Transverse colon (tissue), 3 donors: Measurements from ENCODE around the gene MICU2.

Source experiments
- CTCF ChIP-seq, 5 experiments: fragments of 200-600 bp in 3 of 5; fragments of 450-650 bp in 2 of 5; sonication (generic) in 3 of 5; IDR thresholded peaks; 1 replicate in 2 of 5; 2 replicates in 3 of 5; pipeline ENCODE4 v1.5.1; 2016 to 2017; ENCODE audit warnings: antibody characterized with exemption in 5 of 5, inconsistent platforms in 3 of 5, mild to moderate bottlenecking in 2 of 5, moderate library complexity in 1 of 5
- POLR2A ChIP-seq: fragments of 450-650 bp; IDR thresholded peaks from one replicate; pipeline ENCODE4 v1.6.1; 2016; ENCODE audit warnings: antibody characterized with exemption, mild to moderate bottlenecking, moderate library complexity

DNA sequence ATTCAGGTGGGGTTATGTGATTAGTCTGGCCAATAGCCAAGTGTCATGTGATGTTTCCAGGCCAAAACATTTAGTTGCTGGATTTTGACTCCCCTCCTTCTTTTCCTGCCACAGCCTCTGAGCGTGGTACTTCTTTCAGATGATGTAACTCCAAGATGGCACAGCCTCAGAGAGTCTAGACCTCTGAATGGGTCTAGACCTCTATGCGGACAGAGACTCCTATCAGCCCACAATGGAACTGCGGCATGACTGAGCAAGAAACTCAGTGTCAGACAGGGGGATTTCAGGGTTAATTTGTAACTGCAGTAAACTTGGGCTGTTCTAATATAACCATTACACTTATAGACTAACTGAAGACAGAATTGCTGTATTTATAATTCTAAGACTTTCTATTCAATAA lies 102.3 kb downstream of the MICU2 start:
- TF ChIP-seq CTCF (IDR thresholded peaks at IDR 0.05) (no peak), POLR2A (no peak)
